ENCODE measurements around the gene PGAM5. TPM values are rescaled to one million over a fixed set of nuclear protein-coding genes. Genes with fewer than 3 reads are reported as not detected.

Gene PGAM5
- total RNA-seq, 1 donor from 2014 or later = 80.7 TPM

DNA sequence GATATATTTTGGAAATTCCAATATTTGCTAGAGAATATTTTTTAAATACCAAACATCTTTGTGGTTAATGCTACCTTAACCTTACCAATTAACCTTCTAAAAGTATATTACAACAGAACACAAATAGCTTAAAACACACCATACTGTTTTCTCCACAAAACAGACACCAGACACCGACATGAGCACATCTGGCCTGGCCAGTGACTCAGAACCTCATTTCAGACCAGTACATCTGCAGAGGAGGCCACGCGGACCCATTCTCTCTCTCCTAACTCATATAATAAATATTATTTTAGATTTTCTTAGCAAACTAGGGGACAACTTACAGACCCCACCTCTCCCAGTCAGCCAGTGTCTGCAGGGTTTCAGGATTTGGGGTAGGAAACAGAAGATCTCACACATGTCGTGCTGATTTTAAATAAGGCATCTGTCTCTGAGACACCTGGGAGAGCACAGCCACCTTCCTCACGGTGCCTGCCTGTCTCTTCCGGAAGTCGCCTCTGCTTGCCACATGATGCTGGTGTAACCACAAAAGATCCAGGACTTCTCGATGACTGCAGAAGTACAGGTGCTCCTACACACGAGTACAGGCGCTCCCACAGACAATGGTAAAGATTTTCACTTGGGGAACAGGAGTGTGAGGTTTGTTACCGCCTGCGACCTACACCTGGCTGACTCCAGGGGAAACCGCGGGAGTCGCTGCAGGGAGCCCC lies 60.6 kb downstream of the PGAM5 start:
- Mint-ChIP-seq H3K4me3 (ENCODE audit: low read depth) (no peak overlapping the region), H3K4me1 (ENCODE audit: low read depth) (peaks cover 19% of the 10 kb centered on the region), H3K36me3 (ENCODE audit: low read depth) (peaks cover 60% of the 10 kb centered on the region), H3K27me3 (ENCODE audit: low read depth) (no peaks in the 10 kb centered on the region), H3K9me3 (no peaks in the 10 kb centered on the region), H3K27ac (peak overlapping the region; percentile 53)
- intact Hi-C loops (cut with micrococcal nuclease) = no loop called here
- peak; percentile 21 for DNase-seq (ENCODE audit: low spot score)

Other genes starting within 250 kb of the PGAM5 start
- 66.0 and 67.3 TPM in 2 replicates for gene FBRSL1, start 220.7 kb upstream of the PGAM5 start, total RNA-seq
- not detected in 2 replicates for gene LRCOL1, start 100.3 kb upstream of the PGAM5 start, total RNA-seq
- not detected in 2 replicates for gene P2RX2, start 92.1 kb upstream of the PGAM5 start, total RNA-seq
- gene POLE, start 23.5 kb upstream of the PGAM5 start, total RNA-seq = 152 and 159 TPM in 2 replicates
- gene PXMP2, start 23.3 kb upstream of the PGAM5 start, total RNA-seq = 19.1 and 23.2 TPM in 2 replicates
- 143 and 152 TPM in 2 replicates for gene ANKLE2, start 51.0 kb downstream of the PGAM5 start, total RNA-seq
- 64.5 and 66.2 TPM in 2 replicates for gene GOLGA3, start 118.0 kb downstream of the PGAM5 start, total RNA-seq
- 55.0 and 59.9 TPM in 2 replicates for gene CHFR, start 176.8 kb downstream of the PGAM5 start, total RNA-seq
- 7.3 and 8.2 TPM in 2 replicates for gene ZNF605, start 245.5 kb downstream of the PGAM5 start, total RNA-seq

Measured in activated T-helper 2 cell treated with anti-CD3 and anti-CD28 coated beads, Interferon-gamma antibody, Interleukin-2, Interleukin-4, amounts not matched to agents 10 μg/mL and 5 μg/mL and 100 μg/mL, durations not matched to agents 14 hours and 24 hours and 36 hours (primary cell).